GM23248 (cell line): Measurements from ENCODE around the gene SYNPR. TPM values are rescaled to one million over a fixed set of nuclear protein-coding genes. Genes with fewer than 3 reads are reported as not detected.

Experiments used
- DNase-seq: peaks from one replicate; pipeline ENCODE4 v3.0.0-alpha.2; 2015
- H2AFZ ChIP-seq: fragments of 200-600 bp; sonication (generic); 2 replicates; pipeline ENCODE4 v1.6.1; 2016; ENCODE audit warnings: antibody characterized with exemption
- H3F3A ChIP-seq: fragments of 200-600 bp; sonication (generic); 2 replicates; pipeline ENCODE4 v1.6.1; 2016; ENCODE audit warnings: mild to moderate bottlenecking, antibody characterized with exemption, mixed run types; ENCODE audit not compliant: insufficient read depth
- H3K27ac ChIP-seq: fragments of 200-600 bp; sonication (generic); 2 replicates; pipeline ENCODE4 v1.5.1; 2016; ENCODE audit warnings: mild to moderate bottlenecking
- H3K27me3 ChIP-seq: fragments of 200-600 bp; sonication (generic); replicated peaks from 2 replicates; pipeline ENCODE4 v1.6.1; 2016; ENCODE audit warnings: mild to moderate bottlenecking; ENCODE audit not compliant: insufficient read depth
- H3K36me3 ChIP-seq: fragments of 200-600 bp; sonication (generic); 2 replicates; pipeline ENCODE4 v1.6.1; 2016; ENCODE audit warnings: low read depth, mild to moderate bottlenecking
- H3K4me1 ChIP-seq: fragments of 200-600 bp; sonication (generic); 2 replicates; pipeline ENCODE4 v1.6.1; 2016; ENCODE audit warnings: mild to moderate bottlenecking; ENCODE audit not compliant: insufficient read depth
- H3K4me2 ChIP-seq: fragments of 200-600 bp; sonication (generic); one replicate; pipeline ENCODE4 v1.6.1; 2016; ENCODE audit warnings: mild to moderate bottlenecking; ENCODE audit not compliant: unreplicated experiment
- H3K4me3 ChIP-seq: fragments of 200-600 bp; sonication (generic); 2 replicates; pipeline ENCODE4 v1.5.1; 2016; ENCODE audit warnings: mild to moderate bottlenecking
- H3K79me2 ChIP-seq: fragments of 200-600 bp; sonication (generic); 2 replicates; pipeline ENCODE4 v1.6.1; 2016; ENCODE audit warnings: mild to moderate bottlenecking; ENCODE audit not compliant: insufficient read depth
- H3K9ac ChIP-seq: fragments of 200-600 bp; sonication (generic); 2 replicates; pipeline ENCODE4 v1.6.1; 2016; ENCODE audit warnings: mild to moderate bottlenecking
- H3K9me2 ChIP-seq: fragments of 200-600 bp; sonication (generic); 2 replicates; pipeline ENCODE4 v1.6.1; 2016; ENCODE audit warnings: mixed run types, mild to moderate bottlenecking, moderate library complexity; ENCODE audit not compliant: insufficient read depth
- H3K9me3 ChIP-seq: fragments of 200-600 bp; sonication (generic); one replicate; pipeline ENCODE4 v1.6.1; 2017; ENCODE audit warnings: low read depth
- H4K20me1 ChIP-seq: fragments of 200-600 bp; sonication (generic); 2 replicates; pipeline ENCODE4 v1.6.0; 2016; ENCODE audit not compliant: insufficient read depth
- EZH2 ChIP-seq: fragments of 200-600 bp; sonication (generic); IDR thresholded peaks from 2 replicates; pipeline ENCODE4 v1.6.1; 2018; ENCODE audit warnings: antibody characterized with exemption, mild to moderate bottlenecking; ENCODE audit not compliant: insufficient read depth, poor library complexity, severe bottlenecking
- EZH2phosphoT487 ChIP-seq: fragments of 200-600 bp; sonication (generic); IDR thresholded peaks from 2 replicates; pipeline ENCODE4 v1.6.1; 2018; ENCODE audit warnings: antibody characterized with exemption, moderate library complexity, mild to moderate bottlenecking, low read depth; ENCODE audit not compliant: insufficient read depth
- WGBS, 2 experiments: methylation state at CpG; one replicate each; pipeline ENCODE4 v1.1.6; 2015 to 2017; ENCODE audit warnings: low lambda C conversion rate in 2 of 2, low coverage in 1 of 2; ENCODE audit errors: missing lambda C conversion rate in 2 of 2; 5-methylcytosine and 5-hydroxymethylcytosine counted together
- in situ Hi-C: fragments of 300-500 bp; cut with MboI; formaldehyde crosslinking; loops from 2 replicates; pipeline ENCODE4 v1.15.0; 2020
- polyA plus RNA-seq: library from polyadenylated mRNA; unstranded; fragments of >200 nt; fragmentation: Nextera tagmentation; extraction: Ambion mirVana; gene quantifications from 2 replicates; pipeline ENCODE4 v1.2.1, GENCODE V29; 2016
- total RNA-seq: library from RNA; depleted of rRNA; stranded (reverse); fragments of >200 nt; shearing (Covaris generic); gene quantifications from 2 replicates; pipeline ENCODE4 v1.2.3, GENCODE V29; 2014

SYNPR gene
- total and polyA plus RNA-seq, 2 experiments from 2014 or later = not detected

- Histone ChIP-seq H3K9ac (no peak overlapping the region), H3K9me2 (no peaks in the 10 kb centered on the region), H3K4me2 (no peak overlapping the region), H3K27ac (no peak overlapping the region), H3K36me3 (no peaks in the 10 kb centered on the region), H3F3A (no peaks in the 10 kb centered on the region), H3K4me3 (no peak overlapping the region), H3K9me3 (no peaks in the 10 kb centered on the region), H4K20me1 (no peaks in the 10 kb centered on the region), H3K27me3 (no peaks in the 10 kb centered on the region), H3K79me2 (no peaks in the 10 kb centered on the region), H3K4me1 (peaks cover 17% of the 10 kb centered on the region; the same call in 1 of the 2 replicates), H2AFZ (no peak overlapping the region)
- in situ Hi-C loops = no loop called here
- no peak for DNase-seq
- 84% methylated on average over 4 of the region's 4 CpGs for WGBS, 2 experiments
- TF ChIP-seq EZH2 (no peak), EZH2phosphoT487 (no peak)
Observed at GRCh38 chr3:63609834-63610233, 331.7 kb downstream of the SYNPR start.

- no peaks in the 10 kb centered on the region for H3K9me3 ChIP-seq
- H3K4me1 ChIP-seq = peaks cover 17% of the 10 kb centered on the region; the same call in 1 of the 2 replicates
- TF ChIP-seq EZH2 = no peak
- TF ChIP-seq EZH2phosphoT487 = no peak
- H3K27ac ChIP-seq = no peak overlapping the region
- WGBS, 2 experiments = 43 to 80% methylated on average over 1 of the region's 1 CpG
- DNase-seq = peak; percentile 37
- in situ Hi-C loops = no loop called here
- no peak overlapping the region for H3K4me2 ChIP-seq
- no peaks in the 10 kb centered on the region for H3K36me3 ChIP-seq
- H3K9me2 ChIP-seq = no peaks in the 10 kb centered on the region
- no peaks in the 10 kb centered on the region for H3K79me2 ChIP-seq
- H2AFZ ChIP-seq = no peak overlapping the region
- no peak overlapping the region for H3K9ac ChIP-seq
- H3K4me3 ChIP-seq = no peak overlapping the region
- no peaks in the 10 kb centered on the region for H4K20me1 ChIP-seq
- H3K27me3 ChIP-seq = no peaks in the 10 kb centered on the region
- H3F3A ChIP-seq = no peaks in the 10 kb centered on the region
Observed at GRCh38 chr3:63611382-63611781, 333.3 kb downstream of the SYNPR start.

GRCh38 chr3:63613561-63613960 lies 335.5 kb downstream of the SYNPR start:
- Histone ChIP-seq H3K27me3 (no peaks in the 10 kb centered on the region), H3K27ac (peak overlapping the region; percentile 25; the same call in 1 of the 2 replicates), H3K4me1 (peaks cover 17% of the 10 kb centered on the region; the same call in 1 of the 2 replicates), H3K9ac (no peak overlapping the region), H4K20me1 (no peaks in the 10 kb centered on the region), H3F3A (no peaks in the 10 kb centered on the region), H3K4me2 (peak overlapping the region; percentile 31), H3K36me3 (no peaks in the 10 kb centered on the region), H3K9me2 (no peaks in the 10 kb centered on the region), H3K79me2 (no peaks in the 10 kb centered on the region), H3K4me3 (no peak overlapping the region), H2AFZ (no peak overlapping the region), H3K9me3 (no peaks in the 10 kb centered on the region)
- DNase-seq = peak; percentile 83
- TF ChIP-seq EZH2phosphoT487 (no peak), EZH2 (no peak)
- in situ Hi-C loops = no loop called here
- WGBS, 2 experiments = 17 to 24% methylated on average over 1 of the region's 1 CpG

DNA sequence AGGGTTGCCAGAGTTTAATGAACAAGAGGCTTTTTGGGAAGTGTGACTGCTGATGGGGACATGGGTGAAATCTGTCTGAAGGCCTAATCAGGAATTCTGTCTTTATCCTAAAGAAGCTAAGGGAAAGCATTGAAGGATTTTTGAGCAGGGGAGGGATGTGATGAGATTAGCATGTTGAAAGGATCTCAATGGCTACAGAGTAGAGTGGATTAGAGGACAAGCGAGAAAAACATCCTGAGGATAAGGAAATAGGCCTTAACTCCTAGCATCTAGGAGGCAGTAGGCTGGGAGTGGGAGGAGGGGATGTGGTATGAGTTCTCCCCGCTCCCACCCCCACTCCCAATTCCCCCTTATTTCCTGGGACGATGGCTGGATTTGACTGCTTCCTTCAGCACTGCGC lies 339.3 kb downstream of the SYNPR start:
- Histone ChIP-seq H3K9me3 (no peaks in the 10 kb centered on the region), H3K36me3 (no peaks in the 10 kb centered on the region), H3K9ac (no peak overlapping the region), H3K9me2 (no peaks in the 10 kb centered on the region), H3K27me3 (no peaks in the 10 kb centered on the region), H3K4me3 (no peak overlapping the region), H3K27ac (no peak overlapping the region), H3F3A (no peaks in the 10 kb centered on the region), H3K4me1 (peaks cover 13% of the 10 kb centered on the region; the same call in 1 of the 2 replicates), H4K20me1 (no peaks in the 10 kb centered on the region), H2AFZ (no peak overlapping the region), H3K4me2 (no peak overlapping the region), H3K79me2 (no peaks in the 10 kb centered on the region)
- TF ChIP-seq EZH2phosphoT487 (no peak), EZH2 (no peak)
- in situ Hi-C loops = no loop called here
- DNase-seq = no peak
- 86 to 96% methylated on average over 4 of the region's 4 CpGs for WGBS, 2 experiments
